Measurements from ENCODE around the gene SLC35E4. TPM values are rescaled to one million over a fixed set of nuclear protein-coding genes. Genes with fewer than 3 reads are reported as not detected.

The SLC35E4 gene
- total RNA-seq, 1 experiment from 2014 or later: 6.9 TPM

DNA sequence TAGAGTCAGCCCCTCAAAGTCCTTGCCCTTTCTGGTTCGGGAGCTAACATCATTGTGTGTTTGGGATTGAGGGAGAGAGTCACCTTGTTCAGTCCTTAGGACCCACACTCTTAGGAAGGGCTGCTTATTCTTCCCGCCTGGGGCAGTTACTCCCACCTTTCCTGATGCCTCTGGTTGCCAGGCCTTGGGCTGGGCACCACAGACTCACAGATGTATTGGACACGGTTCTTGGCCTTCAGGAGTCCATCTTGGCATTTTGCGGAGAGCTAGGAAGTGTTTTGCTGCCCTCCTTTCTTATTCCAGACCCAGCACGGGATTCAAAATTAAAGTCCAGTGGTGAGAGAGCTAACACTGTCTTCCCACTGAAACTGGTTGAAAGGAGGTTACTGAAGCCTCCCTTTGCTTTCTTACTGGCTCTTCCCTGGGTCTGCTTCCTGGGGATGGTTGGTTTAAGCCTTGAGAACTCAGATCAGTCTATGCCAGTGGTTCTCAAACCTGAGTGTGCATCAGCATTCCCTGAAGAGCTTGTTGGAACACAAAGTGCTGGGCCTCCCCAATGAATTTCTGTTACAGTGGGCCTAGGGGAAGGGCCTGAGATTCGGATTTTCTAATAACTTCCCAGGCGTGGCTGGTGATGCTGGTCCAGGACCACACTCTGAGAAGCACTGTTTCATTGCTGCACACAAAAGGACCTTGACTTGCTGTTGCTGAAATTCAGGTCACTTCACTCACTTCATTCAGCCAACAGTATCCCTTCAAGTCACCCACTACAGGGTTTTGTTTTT is 60.5 kb downstream of the SLC35E4 start:
- H3K36me3 ChIP-seq: no peaks in the 10 kb centered on the region
- peaks cover 25% of the 10 kb centered on the region for H3K27me3 ChIP-seq (replicated peaks)
- no peaks in the 10 kb centered on the region for H3K9me3 ChIP-seq (replicated peaks)
- H3K4me1 ChIP-seq (replicated peaks): peaks cover 4% of the 10 kb centered on the region
- no peak for DNase-seq (ENCODE audit: low read depth in 1 of 2, low spot score in 2 of 2)
- no peak overlapping the region for H3K27ac ChIP-seq
- H3K4me3 ChIP-seq: no peak overlapping the region

Other genes with a start within 250 kb of the SLC35E4 start
- 9.2 and 9.5 TPM in 2 replicates for gene RNF215, start 248.4 kb upstream of the SLC35E4 start, total RNA-seq (2014; rRNA removed; shearing (Covaris generic))
- 3.4 and 16.2 TPM in 2 replicates for gene SEC14L2, start 238.8 kb upstream of the SLC35E4 start, total RNA-seq (2014; rRNA removed; shearing (Covaris generic))
- 46.2 and 48.6 TPM in 2 replicates for gene MTFP1, start 210.0 kb upstream of the SLC35E4 start, total RNA-seq (2014; rRNA removed; shearing (Covaris generic))
- gene SEC14L3, start 163.8 kb upstream of the SLC35E4 start, total RNA-seq (2014; rRNA removed; shearing (Covaris generic)): not detected in 2 replicates
- gene SEC14L4, start 130.1 kb upstream of the SLC35E4 start, total RNA-seq (2014; rRNA removed; shearing (Covaris generic)): not detected in 2 replicates
- gene SEC14L6, start 89.0 kb upstream of the SLC35E4 start, total RNA-seq (2014; rRNA removed; shearing (Covaris generic)): not detected in 2 replicates
- not detected in 2 replicates for gene GAL3ST1, start 61.1 kb upstream of the SLC35E4 start, total RNA-seq (2014; rRNA removed; shearing (Covaris generic))
- gene PES1, start 43.9 kb upstream of the SLC35E4 start, total RNA-seq (2014; rRNA removed; shearing (Covaris generic)): 68.9 and 105 TPM in 2 replicates
- gene TCN2, start 28.6 kb upstream of the SLC35E4 start, total RNA-seq (2014; rRNA removed; shearing (Covaris generic)): 4.5 and 5.8 TPM in 2 replicates
- 0.60 and 4.8 TPM in 2 replicates for gene DUSP18, start 32.1 kb downstream of the SLC35E4 start, total RNA-seq (2014; rRNA removed; shearing (Covaris generic))
- gene OSBP2, start 59.1 kb downstream of the SLC35E4 start, total RNA-seq (2014; rRNA removed; shearing (Covaris generic)): 0.37 and 0.53 TPM in 2 replicates